Heart right ventricle (tissue), 16 donors: ENCODE results near the gene CAMSAP1. TPM values are rescaled to one million over a fixed set of nuclear protein-coding genes. Genes with fewer than 3 reads are reported as not detected.

Experiments
- ATAC-seq, 8 donors: fragments of 200-7000 bp; cut with Tn5 transposase; one replicate each; pipeline ENCODE4 v1.9.1; 2020; ENCODE audit warnings: mild to moderate bottlenecking in 8 of 8, moderate library complexity in 8 of 8, moderate number of reproducible peaks in 1 of 8
- DNase-seq, 2 donors: peaks; one replicate each; pipeline ENCODE4 v3.0.0-alpha.2; 2020
- H3K27ac ChIP-seq, 10 donors: fragments of 200-600 bp; sonication (generic) in 2 of 10; one replicate each; pipeline versions ENCODE4 v1.5.0 to v1.8.0; 2020 to 2022; ENCODE audit warnings: mild to moderate bottlenecking in 3 of 10
- H3K27me3 ChIP-seq, 7 donors: fragments of 200-600 bp; one replicate each; pipeline ENCODE4 v1.8.0; 2021 to 2022; ENCODE audit warnings: mild to moderate bottlenecking in 2 of 7
- H3K36me3 ChIP-seq, 9 donors: fragments of 200-600 bp; sonication (generic) in 1 of 9; one replicate each; pipeline versions ENCODE4 v1.5.0 to v1.8.0; 2020 to 2022; ENCODE audit warnings: mild to moderate bottlenecking in 2 of 9
- H3K4me1 ChIP-seq, 9 donors: fragments of 200-600 bp; sonication (generic) in 1 of 9; one replicate each; pipeline versions ENCODE4 v1.5.0 to v1.8.0; 2020 to 2022; ENCODE audit warnings: mild to moderate bottlenecking in 4 of 9
- H3K4me3 ChIP-seq, 10 donors: fragments of 200-600 bp; sonication (generic) in 2 of 10; one replicate each; pipeline versions ENCODE4 v1.5.0 to v1.8.0; 2020 to 2022; ENCODE audit warnings: mild to moderate bottlenecking in 7 of 10, moderate library complexity in 2 of 10
- H3K9me3 ChIP-seq, 11 donors: fragments of 200-600 bp in 10 of 11; sonication (generic) in 2 of 11; one replicate each; pipeline versions ENCODE4 v1.5.0 to v1.8.0; 2013 to 2022; ENCODE audit warnings: mild to moderate bottlenecking in 2 of 11, control low read depth in 1 of 11, moderate library complexity in 1 of 11
- CTCF ChIP-seq, 9 donors: fragments of 200-600 bp; sonication (generic) in 2 of 9; IDR thresholded peaks; one replicate each; pipeline versions ENCODE4 v1.5.0 to v1.8.0; 2021 to 2022; ENCODE audit warnings: antibody characterized with exemption in 9 of 9, mild to moderate bottlenecking in 5 of 9, moderate library complexity in 1 of 9
- WGBS, 2 donors: extraction: QIAGEN DNeasy Blood & Tissue Kit; methylation state at CpG; one replicate each; pipeline ENCODE4 v1.1.7; 2013; ENCODE audit warnings: inconsistent platforms in 1 of 2; 5-methylcytosine and 5-hydroxymethylcytosine counted together
- intact Hi-C, 10 donors: fragments of 100-400 bp; cut with DNase I; formaldehyde crosslinking; loops; one replicate each; pipeline versions ENCODE4 v1.11.1 to v1.14.2; 2022
- polyA plus RNA-seq, 2 donors: library from polyadenylated mRNA; stranded (reverse); fragments of 200-250 nt; gene quantifications; one replicate each; pipeline ENCODE4 v1.2.3, GENCODE V29; 2013
- total RNA-seq, 10 donors: library from RNA; stranded (reverse); fragmentation: NEBNext Ultra II Directional in 3 of 10; extraction: Animal tissue kit (Norgen Biotek cat#: 25700) in 3 of 10; gene quantifications; one replicate each; pipeline versions ENCODE4 v1.2.1 to v1.2.4, GENCODE V29; 2021 to 2023
- donor health status: Arrhythmogenic right ventricular cardiomyopathy.
- donor health status: ischemic (EF 13 %, LVEDD 7.1; RV severe dilation, severe dysfunction).
- donor health status: healthy with polysubstance abuse.
- donor health status: DM: no; HTN: yes; CAD: no.
- donor health status: DM: no; HTN: no; CAD: no.
- donor health status: ischemic (EF 25% LVEDD 6.9; RV normal size, moderate dysfunction).
- donor health status: ischemic (EF 25% LVEDD 5.7; RV mildly dilated, moderate dysfunction).
- donor health status: healthy.
- donor health status: DM: yes; HTN: yes; CAD: no.
- donor health status: Ischemic cardiomyopathy.
- donor health status: ischemic (EF 35%, LVEDD 5.7; RV mildly dilated, moderate dysfunction).
- donor health status: nonischemic (EF 11% LVEDD 7.7; RV severe dilation, severe dysfunction).
- donor health status: DM: yes; HTN: yes; CAD: no.
- donor health status: PGD.
- donor health status: ischemic (EF 29% LVEDD 5.4; RV normal size, mild dysfunction).
- donor health status: nonischemic (EF 23%, LVEDD 6.1; RV moderate dilation, normal function).

Gene CAMSAP1
- total and polyA plus RNA-seq, 12 donors, result 6.7 to 25.0 (median 19.4) TPM

- intact Hi-C loops, result loop anchor here in 3 of 10 donors (5.0 kb wide), 1 partner anchor 36 kb away; no protein-coding TSS in a partner anchor
- no peak for ATAC-seq
- Histone ChIP-seq H3K4me1 (peaks cover 4 to 48% (median 36%) of the 10 kb centered on the region in 9 donors), H3K4me3 (no peak overlapping the region), H3K36me3 (no peaks in the 10 kb centered on the region), H3K27ac (peak overlapping the region in 1 of 10 donors; percentile 44), H3K9me3 (peaks cover 0 to 11% (median 0%) of the 10 kb centered on the region in 11 donors), H3K27me3 (no peaks in the 10 kb centered on the region)
- TF ChIP-seq CTCF (IDR thresholded peaks at IDR 0.05), result no peak
- DNase-seq, result no peak
- WGBS, 2 donors, result 84% methylated on average over 12 of the region's 12 CpGs
These were observed 4.5 kb downstream of the CAMSAP1 start for GRCh38 chr9:135902655-135903357.

GRCh38 chr9:135901826-135902225, 5.5 kb downstream of the CAMSAP1 start:
- DNase-seq (no peak), ATAC-seq (no peak)
- no peak for TF ChIP-seq CTCF (IDR thresholded peaks at IDR 0.05)
- H3K4me1 ChIP-seq, result peaks cover 4 to 49% (median 36%) of the 10 kb centered on the region in 9 donors
- intact Hi-C loops, result loop anchor here in 3 of 10 donors (5.0 kb wide), 1 partner anchor 35 kb away; no protein-coding TSS in a partner anchor
- no peaks in the 10 kb centered on the region for H3K27me3 ChIP-seq
- WGBS, 2 donors, result 83 to 84% methylated on average over 2 of the region's 2 CpGs
- H3K36me3 ChIP-seq, result no peaks in the 10 kb centered on the region
- H3K9me3 ChIP-seq, result peaks cover 0 to 11% (median 0%) of the 10 kb centered on the region in 11 donors
- no peak overlapping the region for H3K4me3 ChIP-seq
- no peak overlapping the region for H3K27ac ChIP-seq

- Histone ChIP-seq H3K4me1 (peaks cover 4 to 53% (median 33%) of the 10 kb centered on the region in 9 donors), H3K27ac (no peak overlapping the region), H3K9me3 (peaks cover 0 to 11% (median 0%) of the 10 kb centered on the region in 11 donors), H3K4me3 (no peak overlapping the region), H3K27me3 (no peaks in the 10 kb centered on the region), H3K36me3 (no peaks in the 10 kb centered on the region)
- 95 to 96% methylated on average over 9 of the region's 9 CpGs for WGBS, 2 donors
- DNase-seq (no peak), ATAC-seq (no peak)
- no peak for TF ChIP-seq CTCF (IDR thresholded peaks at IDR 0.05)
- intact Hi-C loops, result loop anchor here in 3 of 10 donors (5.0 kb wide), 1 partner anchor 34 kb away; no protein-coding TSS in a partner anchor
These were observed 6.2 kb downstream of the CAMSAP1 start for GRCh38 chr9:135901031-135901758.

DNA sequence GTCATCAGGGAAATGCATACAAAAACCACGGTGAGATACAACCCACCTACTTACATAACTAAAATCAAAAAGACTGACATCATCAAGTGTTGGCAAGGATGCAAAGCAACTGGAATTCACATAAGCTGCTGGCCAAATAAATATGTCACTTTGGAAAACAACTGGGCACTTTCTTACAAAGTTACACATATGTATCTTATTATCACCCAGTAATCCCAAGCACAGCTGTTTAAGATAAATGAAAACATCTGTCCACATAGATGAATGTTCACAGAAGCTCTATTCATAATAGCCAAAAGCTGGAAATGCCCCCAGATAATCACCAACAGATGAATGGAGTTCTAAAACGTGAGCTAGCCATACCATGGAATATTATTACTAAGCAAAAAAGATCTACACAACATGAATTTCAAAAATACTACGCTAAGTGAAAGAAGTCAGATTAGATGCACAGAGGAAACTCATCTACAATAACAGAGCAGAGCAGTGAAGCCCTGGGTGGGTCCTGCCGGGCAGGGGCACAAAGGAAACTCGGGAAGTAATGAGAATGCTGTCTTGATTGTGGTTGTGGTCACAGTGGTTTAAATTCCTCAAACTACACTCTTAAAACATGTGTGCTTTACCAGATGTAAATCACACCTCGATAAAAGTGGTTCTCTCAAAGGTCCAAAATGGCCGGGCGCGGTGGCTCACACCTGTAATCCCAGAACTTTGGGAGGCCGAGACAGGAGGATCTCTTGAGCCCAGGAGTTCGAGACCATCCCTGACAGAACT, 8.5 kb downstream of the CAMSAP1 start:
- Histone ChIP-seq H3K4me3 (no peak overlapping the region), H3K27ac (no peak overlapping the region), H3K4me1 (peaks cover 0 to 44% (median 21%) of the 10 kb centered on the region in 9 donors), H3K36me3 (no peaks in the 10 kb centered on the region), H3K9me3 (peaks cover 0 to 20% (median 0%) of the 10 kb centered on the region in 11 donors), H3K27me3 (no peaks in the 10 kb centered on the region)
- intact Hi-C loops, result no loop called here
- 85 to 88% methylated on average over 11 of the region's 11 CpGs for WGBS, 2 donors
- TF ChIP-seq CTCF (IDR thresholded peaks at IDR 0.05), result no peak
- no peak for DNase-seq
- peak in 1 of 8 donors; percentile 38 for ATAC-seq
